ENCODE measurements around the gene CYP11A1.

The CYP11A1 gene

GRCh38 chr15:74397239-74398068 lies 30.0 kb upstream of the CYP11A1 start:
- no peak for DNase-seq (ENCODE audit: low read depth)
- in situ Hi-C loops (cut with HindIII; ENCODE audit: low sequenced_read_pairs), result no loop called here

GRCh38 chr15:74396445-74397238 lies 29.2 kb upstream of the CYP11A1 start:
- no peak for DNase-seq (ENCODE audit: low read depth)
- no peak for TF ChIP-seq CTCF (IDR thresholded peaks at IDR 0.05; ENCODE audit: low read depth, low read length, missing control alignments)
- H3K4me3 ChIP-seq (ENCODE audit: low read depth, low read length), result no peak overlapping the region
- in situ Hi-C loops (cut with HindIII; ENCODE audit: low sequenced_read_pairs), result no loop called here

More at GRCh38 chr15:74397239-74398068, 30.0 kb upstream of the CYP11A1 start:
- no peak for TF ChIP-seq CTCF (IDR thresholded peaks at IDR 0.05; ENCODE audit: low read depth, low read length, missing control alignments)
- no peak overlapping the region for H3K4me3 ChIP-seq (ENCODE audit: low read depth, low read length)

GRCh38 chr15:74396146-74396438 lies 28.6 kb upstream of the CYP11A1 start:
- DNase-seq (ENCODE audit: low read depth), result no peak
- in situ Hi-C loops (cut with HindIII; ENCODE audit: low sequenced_read_pairs), result no loop called here
- TF ChIP-seq CTCF (IDR thresholded peaks at IDR 0.05; ENCODE audit: low read depth, low read length, missing control alignments), result no peak
- H3K4me3 ChIP-seq (ENCODE audit: low read depth, low read length), result no peak overlapping the region

- H3K4me3 ChIP-seq (ENCODE audit: low read depth, low read length), result no peak overlapping the region
- DNase-seq (ENCODE audit: low read depth), result no peak
- in situ Hi-C loops (cut with HindIII; ENCODE audit: low sequenced_read_pairs), result no loop called here
- no peak for TF ChIP-seq CTCF (IDR thresholded peaks at IDR 0.05; ENCODE audit: low read depth, low read length, missing control alignments)
Measured at GRCh38 chr15:74395319-74396145, 28.1 kb upstream of the CYP11A1 start.

GRCh38 chr15:74394090-74394846 lies 26.8 kb upstream of the CYP11A1 start:
- TF ChIP-seq CTCF (IDR thresholded peaks at IDR 0.05; ENCODE audit: low read depth, low read length, missing control alignments), result no peak
- no peak overlapping the region for H3K4me3 ChIP-seq (ENCODE audit: low read depth, low read length)
- DNase-seq (ENCODE audit: low read depth), result no peak
- in situ Hi-C loops (cut with HindIII; ENCODE audit: low sequenced_read_pairs), result no loop called here

- no peak for DNase-seq (ENCODE audit: low read depth)
- in situ Hi-C loops (cut with HindIII; ENCODE audit: low sequenced_read_pairs), result no loop called here
- no peak overlapping the region for H3K4me3 ChIP-seq (ENCODE audit: low read depth, low read length)
- TF ChIP-seq CTCF (IDR thresholded peaks at IDR 0.05; ENCODE audit: low read depth, low read length, missing control alignments), result no peak
Measured at GRCh38 chr15:74393423-74393822, 26.0 kb upstream of the CYP11A1 start.

All from astrocyte of the cerebellum (primary cell).